HCT116 (cell line): ENCODE measurements around the gene TFG.

Source experiments
- ATF3 ChIP-seq: IDR thresholded peaks from 2 replicates; pipeline ENCODE4 v1.6.1; 2012
- CTCF ChIP-seq, 3 experiments: fragments of 200-600 bp in 1 of 3; sonication (generic) in 1 of 3; IDR thresholded peaks in 2 of 3; conservative IDR thresholded peaks in 1 of 3; 2 replicates each; pipeline ENCODE4 v1.5.1; 2012 to 2017; ENCODE audit warnings: low read depth in 2 of 3, low read length in 2 of 3, antibody characterized with exemption in 1 of 3, borderline replicate concordance in 1 of 3, control low read depth in 1 of 3, mild to moderate bottlenecking in 1 of 3, mixed read lengths in 1 of 3, mixed run types in 1 of 3, moderate library complexity in 1 of 3; ENCODE audit not compliant: insufficient read depth in 1 of 3
- EGR1 ChIP-seq: IDR thresholded peaks from 2 replicates; pipeline ENCODE4 v1.6.1; 2012; ENCODE audit warnings: low read depth
- EZH2 ChIP-seq: fragments of 200-600 bp; sonication (generic); IDR thresholded peaks from 2 replicates; pipeline ENCODE4 v1.6.1; 2017; ENCODE audit warnings: antibody characterized with exemption, mixed run types
- EZH2phosphoT487 ChIP-seq: fragments of 200-600 bp; IDR thresholded peaks from 2 replicates; pipeline ENCODE4 v1.6.1; 2018; ENCODE audit warnings: antibody characterized with exemption, borderline replicate concordance
- JUND ChIP-seq: IDR thresholded peaks from 2 replicates; pipeline ENCODE4 v1.6.1; 2012
- POLR2A ChIP-seq: IDR thresholded peaks from 2 replicates; pipeline ENCODE4 v1.7.0; 2011; ENCODE audit warnings: borderline replicate concordance; ENCODE audit not compliant: insufficient read depth, insufficient read length; ENCODE audit errors: extremely low read depth
- POLR2AphosphoS5 ChIP-seq: IDR thresholded peaks from 2 replicates; pipeline ENCODE4 v1.6.1; 2011; ENCODE audit warnings: mild to moderate bottlenecking, low read depth, low read length, moderate library complexity
- RAD21 ChIP-seq: IDR thresholded peaks from 2 replicates; pipeline ENCODE4 v1.6.1; 2012; ENCODE audit warnings: low read depth, mild to moderate bottlenecking
- REST ChIP-seq: IDR thresholded peaks from 2 replicates; pipeline ENCODE4 v1.6.1; 2012; ENCODE audit warnings: low read depth
- SIN3A ChIP-seq: IDR thresholded peaks from 2 replicates; pipeline ENCODE4 v1.6.1; 2012; ENCODE audit warnings: low read depth
- SP1 ChIP-seq: IDR thresholded peaks from 2 replicates; pipeline ENCODE4 v1.6.1; 2012; ENCODE audit warnings: low read depth
- TCF7L2 ChIP-seq: IDR thresholded peaks from 2 replicates; pipeline ENCODE4 v1.7.0; 2011; ENCODE audit warnings: borderline replicate concordance, inconsistent platforms; ENCODE audit not compliant: insufficient read depth, insufficient read length; ENCODE audit errors: extremely low read depth
- YY1 ChIP-seq: IDR thresholded peaks from 2 replicates; pipeline ENCODE4 v1.6.1; 2011; ENCODE audit warnings: low read length, low read depth, moderate library complexity, mild to moderate bottlenecking; ENCODE audit not compliant: insufficient replicate concordance; ENCODE audit errors: extremely low read depth

- TF ChIP-seq REST (no peak), POLR2A (no peak), JUND (no peak), EZH2 (no peak), CTCF (IDR thresholded peaks at IDR 0.05 in 2 of 3, conservative IDR thresholded peaks at IDR 0.05 in 1 of 3; ENCODE audit: borderline replicate concordance in 1 of 3, insufficient read depth in 1 of 3, low read depth in 2 of 3, low read length in 2 of 3) (no peak), POLR2AphosphoS5 (no peak), RAD21 (no peak), SIN3A (no peak), ATF3 (no peak), SP1 (no peak), EZH2phosphoT487 (no peak), YY1 (no peak), TCF7L2 (no peak), EGR1 (no peak)
Measured at GRCh38 chr3:100717637-100718487, 8.6 kb downstream of the TFG start.
